Measurements from ENCODE around the gene ANKEF1.

ANKEF1 gene

DNA sequence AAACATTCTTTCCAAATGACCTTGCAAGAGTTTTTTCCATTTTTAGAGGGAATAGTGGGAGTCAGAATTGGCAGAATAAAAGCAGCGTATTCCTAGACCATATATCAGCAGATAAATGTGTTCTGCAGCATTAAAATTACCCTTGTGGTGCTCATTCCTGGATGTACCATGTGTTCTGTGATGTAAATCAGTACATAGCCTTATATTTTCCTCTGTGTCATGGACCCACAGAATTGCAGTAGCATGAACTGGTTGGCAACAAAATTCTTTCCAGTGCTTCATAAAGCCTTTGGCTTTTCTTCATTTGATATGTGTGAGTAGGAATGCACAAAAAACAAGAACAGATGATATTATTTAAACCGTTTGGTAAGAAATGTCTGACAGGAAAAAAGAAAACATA, 32.5 kb downstream of the ANKEF1 start:
- H3K4me3 ChIP-seq (ENCODE audit: low read depth, low read length): no peak overlapping the region
- DNase-seq (ENCODE audit: low read depth): no peak
- TF ChIP-seq, protein P1, sequence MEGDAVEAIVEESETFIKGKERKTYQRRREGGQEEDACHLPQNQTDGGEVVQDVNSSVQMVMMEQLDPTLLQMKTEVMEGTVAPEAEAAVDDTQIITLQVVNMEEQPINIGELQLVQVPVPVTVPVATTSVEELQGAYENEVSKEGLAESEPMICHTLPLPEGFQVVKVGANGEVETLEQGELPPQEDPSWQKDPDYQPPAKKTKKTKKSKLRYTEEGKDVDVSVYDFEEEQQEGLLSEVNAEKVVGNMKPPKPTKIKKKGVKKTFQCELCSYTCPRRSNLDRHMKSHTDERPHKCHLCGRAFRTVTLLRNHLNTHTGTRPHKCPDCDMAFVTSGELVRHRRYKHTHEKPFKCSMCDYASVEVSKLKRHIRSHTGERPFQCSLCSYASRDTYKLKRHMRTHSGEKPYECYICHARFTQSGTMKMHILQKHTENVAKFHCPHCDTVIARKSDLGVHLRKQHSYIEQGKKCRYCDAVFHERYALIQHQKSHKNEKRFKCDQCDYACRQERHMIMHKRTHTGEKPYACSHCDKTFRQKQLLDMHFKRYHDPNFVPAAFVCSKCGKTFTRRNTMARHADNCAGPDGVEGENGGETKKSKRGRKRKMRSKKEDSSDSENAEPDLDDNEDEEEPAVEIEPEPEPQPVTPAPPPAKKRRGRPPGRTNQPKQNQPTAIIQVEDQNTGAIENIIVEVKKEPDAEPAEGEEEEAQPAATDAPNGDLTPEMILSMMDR (IDR thresholded peaks at IDR 0.05; ENCODE audit: low read depth, low read length, missing control alignments): no peak

DNA sequence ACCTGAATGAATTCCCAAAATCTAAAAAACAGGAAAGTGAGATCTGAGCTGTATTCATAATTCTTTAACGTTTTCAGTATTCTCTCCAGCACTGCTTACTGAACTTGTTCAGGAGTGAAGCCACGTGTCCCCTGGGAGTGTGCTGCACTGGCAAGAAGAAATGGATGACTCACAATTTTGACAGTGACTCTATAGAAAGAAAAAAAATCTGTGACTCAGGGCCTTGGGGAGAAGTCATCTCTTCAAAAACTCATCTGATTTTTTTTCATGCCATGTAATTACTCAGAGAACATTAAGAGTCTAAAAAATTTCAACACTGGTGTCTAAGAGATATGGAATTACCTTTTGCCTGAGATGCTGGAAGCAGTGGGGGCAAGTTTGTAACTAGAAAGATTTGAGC, 39.7 kb downstream of the ANKEF1 start:
- TF ChIP-seq, protein P1 (IDR thresholded peaks at IDR 0.05; ENCODE audit: low read depth, low read length, missing control alignments): no peak
- no peak overlapping the region for H3K4me3 ChIP-seq (ENCODE audit: low read depth, low read length)
- no peak for DNase-seq (ENCODE audit: low read depth)

DNA sequence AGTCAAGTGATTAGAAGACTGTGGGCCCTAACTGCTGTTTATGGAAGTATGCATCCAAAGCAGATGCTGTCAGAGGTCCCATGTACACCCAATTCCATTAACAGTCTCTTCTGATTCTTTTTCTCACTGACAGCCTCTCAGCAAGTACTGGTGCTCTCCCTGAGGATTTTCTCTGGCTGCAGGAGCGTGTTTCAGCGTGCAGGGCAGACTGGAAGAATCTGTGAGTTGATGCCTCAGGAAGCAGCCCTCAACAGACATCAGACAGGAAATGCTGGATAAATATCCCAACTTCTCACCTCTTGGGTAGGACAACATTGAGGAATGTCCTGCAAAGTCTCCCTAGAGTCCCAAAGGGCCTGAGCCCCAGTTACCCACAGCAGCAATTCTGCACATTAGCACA, 40.8 kb downstream of the ANKEF1 start:
- TF ChIP-seq, protein P1 (IDR thresholded peaks at IDR 0.05; ENCODE audit: low read depth, low read length, missing control alignments): no peak
- no peak for DNase-seq (ENCODE audit: low read depth)

DNA sequence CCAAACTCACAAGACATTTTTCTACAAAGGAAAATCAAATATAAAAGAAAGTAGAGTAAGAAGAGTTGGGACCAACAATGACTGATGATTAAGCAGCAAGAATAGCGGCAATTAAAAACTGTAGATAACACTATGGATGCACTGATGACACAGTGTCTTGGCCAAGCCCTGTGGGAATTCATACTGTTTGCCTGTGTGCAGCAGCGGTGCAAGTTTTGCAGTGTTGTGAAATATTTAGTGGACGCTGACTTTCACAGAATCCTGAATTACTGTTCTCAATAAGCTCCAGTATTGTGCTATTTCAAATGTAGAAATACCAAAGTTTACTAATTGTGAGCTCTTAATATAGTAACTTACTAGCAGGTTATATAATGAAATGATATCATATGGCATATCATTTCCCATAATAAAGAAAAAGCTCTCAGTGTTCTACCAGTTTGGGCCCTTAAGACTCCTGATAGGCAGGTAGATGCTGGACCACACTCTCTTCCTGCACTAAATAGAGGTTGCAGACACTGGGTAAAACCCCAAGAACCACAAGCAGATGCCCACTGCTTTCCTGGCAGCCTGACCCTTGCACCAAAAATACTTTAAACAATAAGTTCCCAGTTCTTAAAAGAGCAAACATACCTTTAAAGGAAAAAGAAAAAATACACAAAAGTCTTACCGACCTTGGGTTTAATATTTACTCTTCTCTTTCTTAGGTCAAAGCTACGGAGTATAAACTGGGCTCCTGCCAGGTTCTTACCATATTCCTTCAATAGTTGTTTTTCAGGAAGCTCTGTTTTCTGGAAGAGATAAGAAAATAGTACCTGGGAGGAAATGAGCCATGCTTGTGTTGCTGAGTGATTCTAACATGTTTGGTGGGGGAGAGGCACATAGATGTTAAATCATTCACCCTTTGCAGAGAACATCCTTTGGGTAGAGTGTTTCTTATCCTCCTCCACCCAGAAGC, 41.6 kb downstream of the ANKEF1 start:
- TF ChIP-seq, protein P1 (IDR thresholded peaks at IDR 0.05; ENCODE audit: low read depth, low read length, missing control alignments): no peak

More for the DNA sequence above, 40.8 kb downstream of the ANKEF1 start:
- H3K4me3 ChIP-seq (ENCODE audit: low read depth, low read length): no peak overlapping the region

DNA sequence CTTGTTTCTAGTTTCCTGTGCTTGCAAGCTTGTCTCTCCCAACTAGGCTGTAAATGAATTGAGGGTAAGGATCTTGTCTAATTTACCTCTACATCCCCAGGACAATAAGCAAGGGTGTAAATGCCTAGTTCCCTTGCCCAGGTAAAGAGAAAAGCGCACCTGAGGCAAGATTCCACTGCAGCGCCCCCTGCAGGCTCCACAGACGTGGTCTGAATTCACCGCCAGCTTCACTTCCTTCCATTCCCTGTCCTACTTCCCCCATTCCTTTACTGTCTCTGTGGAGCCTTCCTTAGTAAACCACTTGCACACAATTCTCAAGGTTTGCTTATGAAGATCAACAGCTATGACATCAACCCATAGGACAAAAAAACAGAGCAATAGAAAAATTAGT, 42.3 kb downstream of the ANKEF1 start:
- TF ChIP-seq, protein P1 (IDR thresholded peaks at IDR 0.05; ENCODE audit: low read depth, low read length, missing control alignments): peak; percentile 69
- no peak overlapping the region for H3K4me3 ChIP-seq (ENCODE audit: low read depth, low read length)
- no peak for DNase-seq (ENCODE audit: low read depth)

More for the DNA sequence above, 41.6 kb downstream of the ANKEF1 start:
- DNase-seq (ENCODE audit: low read depth): no peak
- no peak overlapping the region for H3K4me3 ChIP-seq (ENCODE audit: low read depth, low read length)

DNA sequence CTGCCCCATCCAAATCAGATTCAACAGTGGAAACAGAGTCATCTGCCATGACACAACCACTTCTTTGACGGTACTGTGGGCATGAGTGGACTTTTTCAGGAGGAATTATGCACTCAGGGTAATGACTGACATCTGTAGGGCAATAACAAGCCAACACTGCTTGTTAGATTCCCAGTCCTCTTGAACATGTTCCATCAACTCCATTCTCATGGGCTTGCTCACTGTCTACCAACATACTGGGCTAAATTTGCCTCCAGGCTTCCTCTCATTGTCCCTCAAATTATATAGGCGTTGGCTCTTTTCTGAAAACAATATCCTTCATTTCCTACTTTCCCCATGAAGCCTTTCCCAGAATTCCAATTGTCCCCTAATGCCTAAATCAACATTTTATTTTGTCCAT, 43.1 kb downstream of the ANKEF1 start:
- no peak for DNase-seq (ENCODE audit: low read depth)
- TF ChIP-seq, protein P1 (IDR thresholded peaks at IDR 0.05; ENCODE audit: low read depth, low read length, missing control alignments): no peak
- H3K4me3 ChIP-seq (ENCODE audit: low read depth, low read length): no peak overlapping the region

All from GM12864 (cell line).